Spleen (tissue), 13 donors: ENCODE measurements around the gene FKBP1C. TPM values are rescaled to one million over a fixed set of nuclear protein-coding genes. Genes with fewer than 3 reads are reported as not detected.
"Not testable (repeated sequence)": the region's sequence is repeated elsewhere in the genome, so short reads cannot be mapped to it uniquely, and the experiment has no call there.

Source experiments
- DNase-seq: peaks from one replicate; pipeline ENCODE4 v3.0.0-alpha.2; 2020
- H3K27ac ChIP-seq, 8 donors: fragments of 200-600 bp; sonication (generic) in 7 of 8; 1 replicate in 4 of 8; 2 replicates in 4 of 8; pipeline versions ENCODE4 v1.5.0 to v1.8.0; 2016 to 2021; ENCODE audit warnings: inconsistent platforms in 4 of 8, mild to moderate bottlenecking in 4 of 8, moderate library complexity in 1 of 8
- H3K27me3 ChIP-seq, 7 donors: fragments of 200-600 bp; sonication (generic) in 6 of 7; replicated peaks in 1 of 7; 1 replicate in 4 of 7; 2 replicates in 3 of 7; pipeline versions ENCODE4 v1.5.0 to v1.8.0; 2016 to 2021; ENCODE audit warnings: inconsistent platforms in 3 of 7, mild to moderate bottlenecking in 1 of 7
- H3K36me3 ChIP-seq, 6 donors: fragments of 200-600 bp; sonication (generic) in 5 of 6; 1 replicate in 4 of 6; 2 replicates in 2 of 6; pipeline versions ENCODE4 v1.5.0 to v1.8.0; 2016 to 2021; ENCODE audit warnings: inconsistent platforms in 2 of 6
- H3K4me1 ChIP-seq, 6 donors: fragments of 200-600 bp; sonication (generic) in 5 of 6; 1 replicate in 3 of 6; 2 replicates in 3 of 6; pipeline versions ENCODE4 v1.5.0 to v1.8.0; 2016 to 2021; ENCODE audit warnings: inconsistent platforms in 3 of 6
- H3K4me3 ChIP-seq, 8 donors: fragments of 200-600 bp; sonication (generic) in 7 of 8; 1 replicate in 4 of 8; 2 replicates in 4 of 8; pipeline versions ENCODE4 v1.5.0 to v1.8.0; 2016 to 2021; ENCODE audit warnings: inconsistent platforms in 4 of 8, mild to moderate bottlenecking in 4 of 8, moderate library complexity in 2 of 8
- H3K9me3 ChIP-seq, 8 donors: fragments of 200-600 bp; sonication (generic) in 7 of 8; 1 replicate in 4 of 8; 2 replicates in 4 of 8; pipeline versions ENCODE4 v1.5.0 to v1.8.0; 2016 to 2021; ENCODE audit warnings: inconsistent platforms in 4 of 8
- POLR2A ChIP-seq, 3 donors: fragments of 450-650 bp; IDR thresholded peaks; one replicate each; pipeline ENCODE4 v1.5.1; 2017; ENCODE audit warnings: antibody characterized with exemption in 3 of 3, mild to moderate bottlenecking in 1 of 3
- POLR2AphosphoS5 ChIP-seq, 3 donors: sonication (generic); formaldehyde crosslinking; IDR thresholded peaks; one replicate each; pipeline ENCODE4 v1.5.1; 2017; ENCODE audit warnings: antibody characterized with exemption in 3 of 3
- WGBS, 5 donors: extraction: QIAGEN DNeasy Blood & Tissue Kit in 3 of 5; methylation state at CpG; one replicate each; pipeline versions ENCODE4 v1.1.5 to v1.1.7; 2013 to 2018; 5-methylcytosine and 5-hydroxymethylcytosine counted together
- intact Hi-C: fragments of 100-400 bp; cut with DNase I; formaldehyde crosslinking; loops from one replicate; pipeline ENCODE4 v1.15.0; 2023; ENCODE audit warnings: low total_unique reads
- long read RNA-seq, 2 donors: transcript quantifications; one replicate each; lab custom pipeline, GENCODE V29; 2026
- polyA plus RNA-seq, 3 donors: library from polyadenylated mRNA; stranded (reverse); fragments of 200-250 nt; gene quantifications; one replicate each; pipeline ENCODE4 v1.2.1, GENCODE V29; 2013
- total RNA-seq, 7 donors: library from RNA; depleted of rRNA in 3 of 7; stranded (reverse); fragments of >200 nt in 3 of 7; fragmentation: NEBNext Ultra II Directional in 4 of 7; extraction: Animal tissue kit (Norgen Biotek cat#: 25700) in 4 of 7; gene quantifications; one replicate each; pipeline versions ENCODE4 v1.1.0 to v1.2.1, GENCODE V29; 2016 to 2021
- TF ChIP-seq, protein P1 (sequence below), 11 experiments: fragments of 200-600 bp in 7 of 11; fragments of 450-650 bp in 4 of 11; sonication (generic) in 4 of 11; IDR thresholded peaks in 8 of 11; conservative IDR thresholded peaks in 3 of 11; 1 replicate in 7 of 11; 2 replicates in 4 of 11; pipeline versions ENCODE4 v1.4.0 to v1.8.0; 2016 to 2021; ENCODE audit warnings: antibody characterized with exemption in 11 of 11, inconsistent platforms in 4 of 11, mild to moderate bottlenecking in 1 of 11
- donor health status: healthy with polysubstance abuse.
- donor health status: DM: no; HTN: no; CAD: no; lungs with moderate emphysema.
- donor health status: DM: no; HTN: no; CAD: no.
- donor health status: Bipolar disorder and iron deficiency.
- donor health status: healthy.
- donor health status: DM: no; HTN: no; CAD: no.
- donor health status: DM: yes; HTN: yes; CAD: no.

The FKBP1C gene
- total RNA-seq (1 to 10 TPM in 2 of 7 donors, under 1 TPM in 3, not detected in 2; 0.43 to 1.4 (median 0.79) TPM), polyA plus RNA-seq (under 1 TPM; 0.26 to 0.77 (median 0.65) TPM)
- long read RNA-seq, donor 1, transcript FKBP1C-201 (1 exons, 1,579 nt) = major isoform, 23 of 23 reads
- long read RNA-seq, donor 1, partial matches to known transcripts = 0 of 23 reads
- long read RNA-seq, donor 1, other reads (novel, unspliced or antisense) = 0 of 23 reads
- long read RNA-seq, donor 2, transcript FKBP1C-201 (1 exons, 1,579 nt) = major isoform, 28 of 28 reads
- long read RNA-seq, donor 2, partial matches to known transcripts = 0 of 28 reads
- long read RNA-seq, donor 2, other reads (novel, unspliced or antisense) = 0 of 28 reads

DNA sequence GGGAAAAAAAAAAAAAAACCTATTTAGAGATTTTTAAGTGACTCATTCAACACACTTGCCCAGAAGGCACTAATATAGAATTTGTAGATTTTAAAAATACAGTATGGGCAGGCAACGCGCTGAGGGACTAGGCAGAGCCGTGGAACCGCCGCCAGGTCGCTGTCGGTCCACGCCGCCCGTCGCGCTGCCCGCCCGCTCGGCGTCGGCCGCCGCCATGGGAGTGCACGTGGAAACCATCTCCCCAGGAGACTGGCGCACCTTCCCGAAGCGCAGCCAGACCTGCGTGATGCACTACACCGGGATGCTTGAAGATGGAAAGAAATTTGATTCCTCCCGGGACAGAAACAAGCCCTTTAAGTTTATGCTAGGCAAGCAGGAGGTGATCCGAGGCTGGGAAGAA is at the start of gene FKBP1C:
TSS of gene FKBP1C (plus strand) at position 127 of the 400 bp plus-strand sequence.
- DNase-seq = peak; percentile 51
- H3K4me1 ChIP-seq = not testable (repeated sequence)

DNA sequence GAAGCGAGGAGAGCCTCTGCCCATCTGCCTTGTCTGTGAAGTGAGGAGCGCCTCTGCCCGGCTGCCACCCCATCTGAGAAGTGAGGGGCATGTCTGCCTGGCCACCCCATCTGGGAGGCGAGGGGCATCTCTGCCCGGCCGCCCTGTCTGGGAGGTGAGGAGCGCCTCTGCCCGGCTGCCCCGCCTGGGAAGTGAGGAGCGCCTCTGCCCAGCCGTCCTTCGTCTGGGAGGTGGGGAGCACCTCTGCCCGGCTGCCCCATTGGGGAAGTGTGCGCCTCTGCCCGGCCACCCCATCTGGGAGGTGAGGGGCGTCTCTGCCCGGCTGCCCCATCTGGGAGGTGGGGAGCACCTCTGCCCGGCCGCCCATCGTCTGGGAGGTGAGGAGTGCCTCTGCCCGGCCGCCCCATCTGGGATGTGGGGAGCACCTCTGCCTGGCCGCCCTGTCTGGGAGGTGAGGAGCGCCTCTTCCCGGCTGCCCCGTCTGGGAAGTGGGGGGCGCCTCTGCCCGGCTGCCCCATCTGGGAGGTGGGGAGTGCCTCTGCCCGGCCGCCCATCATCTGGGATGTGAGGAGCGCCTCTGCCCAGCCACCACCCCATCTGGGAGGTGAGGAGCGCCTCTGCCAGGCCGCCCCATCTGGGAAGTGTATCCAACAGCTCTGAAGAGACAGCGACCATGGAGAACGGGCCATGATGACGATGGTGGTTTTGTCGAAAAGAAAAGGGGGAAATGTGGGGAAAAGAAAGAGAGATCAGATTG is 47.0 kb upstream of the FKBP1C start:
- 80 to 86% (median 85%) methylated on average over 11 to 37 of the region's 37 CpGs for WGBS, 5 donors
- peaks cover 0 to 31% (median 0%) of the 10 kb centered on the region in 8 donors for H3K9me3 ChIP-seq
- intact Hi-C loops, H3K36me3 ChIP-seq, DNase-seq, H3K27me3 ChIP-seq, H3K4me3 ChIP-seq, H3K4me1 ChIP-seq, H3K27ac ChIP-seq: not testable (repeated sequence)

More for the DNA sequence above, at the start of gene FKBP1C:
- peaks cover 0 to 55% (median 31%) of the 10 kb centered on the region in 8 donors for H3K9me3 ChIP-seq
- intact Hi-C loops, H3K27ac ChIP-seq, H3K27me3 ChIP-seq, H3K36me3 ChIP-seq, H3K4me3 ChIP-seq: not testable (repeated sequence)
- 90 to 97% (median 96%) methylated on average over 27 of the region's 27 CpGs for WGBS, 5 donors

DNA sequence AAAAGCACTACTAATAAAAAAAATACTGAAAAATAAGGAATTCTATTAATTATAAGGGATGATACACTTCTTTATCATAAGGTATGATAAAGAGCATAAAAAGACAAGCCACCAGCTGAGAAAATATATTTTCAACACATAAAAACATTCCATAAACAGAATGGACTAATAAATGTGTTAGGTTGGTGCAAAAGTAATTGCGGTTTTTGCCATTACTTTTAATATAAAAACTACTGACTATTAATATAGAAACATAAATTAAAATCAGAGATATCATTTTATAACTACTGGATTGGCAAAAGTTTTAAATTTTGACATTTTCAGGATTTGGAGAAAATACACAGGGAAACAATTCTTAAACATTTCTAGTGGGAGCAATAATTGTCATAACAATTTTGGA is 37.1 kb upstream of the FKBP1C start:
- Histone ChIP-seq H3K4me3 (no peak overlapping the region), H3K27me3 (no peaks in the 10 kb centered on the region), H3K27ac (no peak overlapping the region), H3K36me3 (no peaks in the 10 kb centered on the region), H3K4me1 (no peaks in the 10 kb centered on the region), H3K9me3 (peaks cover 0 to 9% (median 2%) of the 10 kb centered on the region in 8 donors)
- no peak for DNase-seq
- TF ChIP-seq, protein P1, sequence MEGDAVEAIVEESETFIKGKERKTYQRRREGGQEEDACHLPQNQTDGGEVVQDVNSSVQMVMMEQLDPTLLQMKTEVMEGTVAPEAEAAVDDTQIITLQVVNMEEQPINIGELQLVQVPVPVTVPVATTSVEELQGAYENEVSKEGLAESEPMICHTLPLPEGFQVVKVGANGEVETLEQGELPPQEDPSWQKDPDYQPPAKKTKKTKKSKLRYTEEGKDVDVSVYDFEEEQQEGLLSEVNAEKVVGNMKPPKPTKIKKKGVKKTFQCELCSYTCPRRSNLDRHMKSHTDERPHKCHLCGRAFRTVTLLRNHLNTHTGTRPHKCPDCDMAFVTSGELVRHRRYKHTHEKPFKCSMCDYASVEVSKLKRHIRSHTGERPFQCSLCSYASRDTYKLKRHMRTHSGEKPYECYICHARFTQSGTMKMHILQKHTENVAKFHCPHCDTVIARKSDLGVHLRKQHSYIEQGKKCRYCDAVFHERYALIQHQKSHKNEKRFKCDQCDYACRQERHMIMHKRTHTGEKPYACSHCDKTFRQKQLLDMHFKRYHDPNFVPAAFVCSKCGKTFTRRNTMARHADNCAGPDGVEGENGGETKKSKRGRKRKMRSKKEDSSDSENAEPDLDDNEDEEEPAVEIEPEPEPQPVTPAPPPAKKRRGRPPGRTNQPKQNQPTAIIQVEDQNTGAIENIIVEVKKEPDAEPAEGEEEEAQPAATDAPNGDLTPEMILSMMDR (IDR thresholded peaks at IDR 0.05 in 8 of 11, conservative IDR thresholded peaks at IDR 0.05 in 3 of 11) = no peak
- no peak for TF ChIP-seq POLR2A (IDR thresholded peaks at IDR 0.05)
- no peak for TF ChIP-seq POLR2AphosphoS5 (IDR thresholded peaks at IDR 0.05)
- intact Hi-C loops = no loop called here
- 67 to 86% (median 82%) methylated on average over 1 of the region's 1 CpG for WGBS, 5 donors

DNA sequence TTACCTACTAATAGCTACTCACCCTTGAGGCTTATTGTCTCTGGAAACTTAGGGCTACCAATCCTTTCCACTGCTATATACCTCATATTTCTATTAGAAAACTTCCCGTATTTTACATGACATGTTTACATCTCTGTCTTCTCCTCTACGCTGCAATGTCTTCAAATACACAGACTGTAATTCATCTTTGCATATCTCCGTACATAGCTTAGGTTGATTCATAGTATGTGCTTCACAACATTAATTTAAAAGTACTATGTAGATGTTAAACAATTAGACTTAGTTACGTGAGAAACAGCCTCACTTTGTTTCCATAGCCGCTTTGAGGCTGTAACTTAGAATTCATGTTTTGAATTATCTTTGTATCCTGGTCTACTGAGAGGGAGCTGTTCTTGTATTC is 35.1 kb upstream of the FKBP1C start:
- Histone ChIP-seq H3K36me3 (no peaks in the 10 kb centered on the region), H3K27me3 (no peaks in the 10 kb centered on the region), H3K27ac (no peak overlapping the region), H3K4me3 (no peak overlapping the region), H3K9me3 (peaks cover 0 to 9% (median 0%) of the 10 kb centered on the region in 8 donors), H3K4me1 (no peaks in the 10 kb centered on the region)
- TF ChIP-seq POLR2A (IDR thresholded peaks at IDR 0.05) (no peak), POLR2AphosphoS5 (IDR thresholded peaks at IDR 0.05) (no peak)
- TF ChIP-seq, protein P1 (IDR thresholded peaks at IDR 0.05 in 8 of 11, conservative IDR thresholded peaks at IDR 0.05 in 3 of 11) = no peak
- no peak for DNase-seq
- intact Hi-C loops = no loop called here
- 70 to 85% (median 77%) methylated on average over 5 of the region's 5 CpGs for WGBS, 5 donors

DNA sequence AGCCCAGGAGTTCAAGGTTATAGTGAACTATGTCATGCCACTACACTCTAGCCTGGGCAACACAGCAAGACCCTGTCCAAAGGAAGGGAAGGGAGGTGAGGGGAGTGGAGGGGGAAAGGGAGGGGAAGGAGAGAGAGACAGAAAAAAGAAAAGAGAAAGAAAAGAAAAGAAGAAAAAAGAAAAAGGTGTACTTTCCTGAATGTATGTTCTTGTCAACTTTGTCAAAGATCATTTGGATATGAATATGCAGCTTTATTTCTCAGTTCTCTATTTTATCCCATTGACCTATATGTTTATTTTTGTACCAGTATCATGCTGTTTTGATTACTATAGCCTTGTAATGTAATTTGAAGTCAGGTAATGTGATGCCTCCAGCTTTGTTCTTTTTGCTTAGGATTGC is 30.9 kb upstream of the FKBP1C start:
- H3K9me3 ChIP-seq = no peaks in the 10 kb centered on the region
- DNase-seq = no peak
- no peak overlapping the region for H3K4me3 ChIP-seq
- no peaks in the 10 kb centered on the region for H3K27me3 ChIP-seq
- no peaks in the 10 kb centered on the region for H3K36me3 ChIP-seq
- intact Hi-C loops = no loop called here
- TF ChIP-seq POLR2AphosphoS5 (IDR thresholded peaks at IDR 0.05) = no peak
- no peak for TF ChIP-seq POLR2A (IDR thresholded peaks at IDR 0.05)
- TF ChIP-seq, protein P1 (IDR thresholded peaks at IDR 0.05 in 8 of 11, conservative IDR thresholded peaks at IDR 0.05 in 3 of 11) = no peak
- no peak overlapping the region for H3K27ac ChIP-seq
- no peaks in the 10 kb centered on the region for H3K4me1 ChIP-seq
